ENCODE data around the gene SLC66A2. TPM values are rescaled to one million over a fixed set of nuclear protein-coding genes. Genes with fewer than 3 reads are reported as not detected.
"Not testable (repeated sequence)": the region's sequence is repeated elsewhere in the genome, so short reads cannot be mapped to it uniquely, and the experiment has no call there.

The SLC66A2 gene
- 10 to 100 TPM; 39.1 to 51.2 TPM for total RNA-seq

- Histone ChIP-seq H3K4me1 (ENCODE audit: control insufficient read depth in 1 of 2, low read depth in 2 of 2) (peaks cover 14 to 37% of the 10 kb centered on the region in 2 donors), H3K9me3 (no peaks in the 10 kb centered on the region), H3K27ac (peak within 1 kb of the TSS in 1 of 2 donors; percentile 50), H3K4me3 (peak within 1 kb of the TSS; percentile 97), H3K36me3 (no peaks in the 10 kb centered on the region), H3K27me3 (replicated peaks; ENCODE audit: insufficient read depth) (no peaks in the 10 kb centered on the region)
- peak; percentile 90 for ATAC-seq (ENCODE audit: insufficient number of reproducible peaks, low FRiP score, low read depth)
- DNase-seq (ENCODE audit: low spot score) = peak; percentile 49
- TF ChIP-seq CTCF (IDR thresholded peaks at IDR 0.05) = no peak
Measured at GRCh38 chr18:79951545-79952455, at the start of gene SLC66A2. Gene SLC66A2, minus strand, starts transcription at chr18:79951653. Its CDS starts 727 bp downstream, at chr18:79950926.

- no peak for ATAC-seq (ENCODE audit: insufficient number of reproducible peaks, low FRiP score, low read depth)
- H3K9me3 ChIP-seq = no peaks in the 10 kb centered on the region
- H3K27me3 ChIP-seq (replicated peaks; ENCODE audit: insufficient read depth) = no peaks in the 10 kb centered on the region
- H3K27ac ChIP-seq = no peak overlapping the region
- H3K4me3 ChIP-seq = no peak overlapping the region
- no peaks in the 10 kb centered on the region for H3K4me1 ChIP-seq (ENCODE audit: control insufficient read depth in 1 of 2, low read depth in 2 of 2)
- no peak for TF ChIP-seq CTCF (IDR thresholded peaks at IDR 0.05)
- no peak for DNase-seq (ENCODE audit: low spot score)
- no peaks in the 10 kb centered on the region for H3K36me3 ChIP-seq
Measured at GRCh38 chr18:80000877-80001276, 49.4 kb upstream of the SLC66A2 start.

GRCh38 chr18:79999701-80000100, 48.2 kb upstream of the SLC66A2 start:
- H3K4me1 ChIP-seq (ENCODE audit: control insufficient read depth in 1 of 2, low read depth in 2 of 2); H3K9me3 ChIP-seq; H3K27ac ChIP-seq; H3K4me3 ChIP-seq; ATAC-seq (ENCODE audit: insufficient number of reproducible peaks, low FRiP score, low read depth); H3K27me3 ChIP-seq (replicated peaks; ENCODE audit: insufficient read depth); DNase-seq (ENCODE audit: low spot score); H3K36me3 ChIP-seq: not testable (repeated sequence)

GRCh38 chr18:79991494-79991893, 40.0 kb upstream of the SLC66A2 start:
- H3K4me3 ChIP-seq = no peak overlapping the region
- ATAC-seq (ENCODE audit: insufficient number of reproducible peaks, low FRiP score, low read depth) (no peak), DNase-seq (ENCODE audit: low spot score) (no peak)
- no peak for TF ChIP-seq CTCF (IDR thresholded peaks at IDR 0.05)
- no peaks in the 10 kb centered on the region for H3K27me3 ChIP-seq (replicated peaks; ENCODE audit: insufficient read depth)
- H3K9me3 ChIP-seq = no peaks in the 10 kb centered on the region
- H3K4me1 ChIP-seq (ENCODE audit: control insufficient read depth in 1 of 2, low read depth in 2 of 2) = peaks cover 12 to 16% of the 10 kb centered on the region in 2 donors
- H3K36me3 ChIP-seq = no peaks in the 10 kb centered on the region
- no peak overlapping the region for H3K27ac ChIP-seq

GRCh38 chr18:79989195-79989497, 37.7 kb upstream of the SLC66A2 start:
- DNase-seq (ENCODE audit: low spot score) (no peak), ATAC-seq (ENCODE audit: insufficient number of reproducible peaks, low FRiP score, low read depth) (no peak)
- Histone ChIP-seq H3K27me3 (replicated peaks; ENCODE audit: insufficient read depth) (no peaks in the 10 kb centered on the region), H3K4me3 (peak overlapping the region; percentile 96), H3K36me3 (no peaks in the 10 kb centered on the region), H3K9me3 (no peaks in the 10 kb centered on the region), H3K4me1 (ENCODE audit: control insufficient read depth in 1 of 2, low read depth in 2 of 2) (peaks cover 16 to 22% of the 10 kb centered on the region in 2 donors), H3K27ac (peak overlapping the region; percentile 97 to 98)
- TF ChIP-seq CTCF (IDR thresholded peaks at IDR 0.05) = no peak

All from thoracic aorta (tissue), 2 donors.